Activated naive CD4-positive, alpha-beta T cell treated with Interleukin-2 at 50 U/mL for 16 hours (primary cell): Measurements from ENCODE around the gene DNAH14.
"Not testable (repeated sequence)": the region's sequence is repeated elsewhere in the genome, so short reads cannot be mapped to it uniquely, and the experiment has no call there.

ENCODE experiments used
- DNase-seq: peaks from one replicate; pipeline ENCODE4 v3.0.0-alpha.2; 2020

Gene DNAH14

GRCh38 chr1:225360119-225360518 lies 430.6 kb downstream of the DNAH14 start:
- DNase-seq: no peak

GRCh38 chr1:225361176-225361575 lies 431.7 kb downstream of the DNAH14 start:
- no peak for DNase-seq

- no peak for DNase-seq
These were observed 433.3 kb downstream of the DNAH14 start for GRCh38 chr1:225362805-225363204.

- no peak for DNase-seq
These were observed 435.0 kb downstream of the DNAH14 start for GRCh38 chr1:225364439-225364838.

- no peak for DNase-seq
These were observed 436.5 kb downstream of the DNAH14 start for GRCh38 chr1:225366018-225366417.

GRCh38 chr1:225366552-225366951 lies 437.1 kb downstream of the DNAH14 start:
- DNase-seq: no peak

- DNase-seq: no peak
These were observed 438.6 kb downstream of the DNAH14 start for GRCh38 chr1:225368036-225368552.

GRCh38 chr1:225371366-225372010 lies 442.0 kb downstream of the DNAH14 start:
- no peak for DNase-seq

GRCh38 chr1:225373155-225373554 lies 443.7 kb downstream of the DNAH14 start:
- no peak for DNase-seq

- DNase-seq: no peak
These were observed 445.5 kb downstream of the DNAH14 start for GRCh38 chr1:225374996-225375395.

GRCh38 chr1:225378880-225379279 lies 449.4 kb downstream of the DNAH14 start:
- no peak for DNase-seq

- DNase-seq: no peak
These were observed 451.2 kb downstream of the DNAH14 start for GRCh38 chr1:225380691-225381090.

GRCh38 chr1:225386860-225387259 lies 457.4 kb downstream of the DNAH14 start:
- not testable (repeated sequence) for DNase-seq

GRCh38 chr1:225388372-225388771 lies 458.9 kb downstream of the DNAH14 start:
- DNase-seq: no peak

- no peak for DNase-seq
These were observed 460.4 kb downstream of the DNAH14 start for GRCh38 chr1:225389843-225390242.

- no peak for DNase-seq
These were observed 466.9 kb downstream of the DNAH14 start for GRCh38 chr1:225396357-225396756.

GRCh38 chr1:225400968-225401367 lies 471.5 kb downstream of the DNAH14 start:
- no peak for DNase-seq

GRCh38 chr1:225406976-225407725 lies 477.7 kb downstream of the DNAH14 start:
- DNase-seq: no peak

- no peak for DNase-seq
These were observed 478.3 kb downstream of the DNAH14 start for GRCh38 chr1:225407755-225408154.

GRCh38 chr1:225408249-225408648 lies 478.8 kb downstream of the DNAH14 start:
- DNase-seq: no peak

- no peak for DNase-seq
These were observed 479.6 kb downstream of the DNAH14 start for GRCh38 chr1:225409051-225409450.

GRCh38 chr1:225410036-225410435 lies 480.6 kb downstream of the DNAH14 start:
- DNase-seq: no peak

GRCh38 chr1:225412321-225412720 lies 482.8 kb downstream of the DNAH14 start:
- DNase-seq: no peak

GRCh38 chr1:225412803-225413351 lies 483.4 kb downstream of the DNAH14 start:
- no peak for DNase-seq
